MV-4-11 (cell line): Measurements from ENCODE around the gene STRN4.
"Not testable (repeated sequence)": the region's sequence is repeated elsewhere in the genome, so short reads cannot be mapped to it uniquely, and the experiment has no call there.

ENCODE experiments used
- DNase-seq: peaks from one replicate; lab custom pipeline; 2025; lab: John Stamatoyannopoulos, UW

STRN4 gene

DNA sequence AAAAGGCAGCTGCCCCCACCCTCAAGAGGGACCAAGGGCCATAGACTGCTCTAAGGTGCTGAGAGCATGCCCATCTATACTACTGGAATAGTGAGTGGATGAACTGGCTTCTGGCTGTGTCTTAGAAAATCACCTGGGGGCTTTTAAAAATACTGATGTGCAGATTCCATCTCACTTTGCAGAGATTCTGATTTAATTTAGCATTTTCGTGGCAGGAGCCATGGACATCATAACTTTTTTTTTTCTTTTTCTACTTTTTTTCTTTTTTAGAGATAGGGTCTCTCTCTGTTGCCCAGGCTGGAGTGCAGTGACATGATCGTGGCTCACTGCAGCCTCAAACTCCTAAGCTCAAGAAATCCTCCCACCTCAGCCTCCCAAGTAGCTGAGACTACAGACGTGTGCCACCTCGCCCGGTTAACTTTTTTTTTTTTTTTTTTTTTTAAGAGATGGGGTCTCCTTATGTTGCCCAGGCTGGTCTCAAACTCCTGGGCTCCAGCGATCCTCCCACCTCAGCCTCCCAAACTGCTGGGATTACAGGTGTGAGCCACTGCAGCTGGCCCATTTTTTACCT, 33.4 kb downstream of the STRN4 start:
- DNase-seq: not testable (repeated sequence)

DNA sequence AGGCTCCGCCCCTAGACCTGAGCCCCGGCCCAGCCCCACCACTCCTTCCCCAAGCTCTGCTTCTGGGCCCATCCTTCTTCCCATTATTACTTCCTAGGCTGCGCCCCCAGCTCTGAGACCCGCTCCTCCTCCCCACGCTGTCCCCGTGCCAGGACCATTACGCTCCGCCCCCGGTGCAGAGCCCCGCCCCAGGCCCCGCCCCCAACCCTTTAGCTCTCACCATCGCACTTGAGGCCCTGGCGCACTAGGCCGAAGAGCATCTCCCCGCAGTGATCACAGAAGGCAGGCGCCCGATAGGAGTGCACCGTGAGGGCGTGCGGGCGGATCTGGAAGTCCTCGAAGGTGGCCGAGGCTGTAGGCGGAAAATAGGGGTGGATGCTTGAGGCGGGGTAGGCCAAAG, 35.6 kb downstream of the STRN4 start:
- DNase-seq: no peak

DNA sequence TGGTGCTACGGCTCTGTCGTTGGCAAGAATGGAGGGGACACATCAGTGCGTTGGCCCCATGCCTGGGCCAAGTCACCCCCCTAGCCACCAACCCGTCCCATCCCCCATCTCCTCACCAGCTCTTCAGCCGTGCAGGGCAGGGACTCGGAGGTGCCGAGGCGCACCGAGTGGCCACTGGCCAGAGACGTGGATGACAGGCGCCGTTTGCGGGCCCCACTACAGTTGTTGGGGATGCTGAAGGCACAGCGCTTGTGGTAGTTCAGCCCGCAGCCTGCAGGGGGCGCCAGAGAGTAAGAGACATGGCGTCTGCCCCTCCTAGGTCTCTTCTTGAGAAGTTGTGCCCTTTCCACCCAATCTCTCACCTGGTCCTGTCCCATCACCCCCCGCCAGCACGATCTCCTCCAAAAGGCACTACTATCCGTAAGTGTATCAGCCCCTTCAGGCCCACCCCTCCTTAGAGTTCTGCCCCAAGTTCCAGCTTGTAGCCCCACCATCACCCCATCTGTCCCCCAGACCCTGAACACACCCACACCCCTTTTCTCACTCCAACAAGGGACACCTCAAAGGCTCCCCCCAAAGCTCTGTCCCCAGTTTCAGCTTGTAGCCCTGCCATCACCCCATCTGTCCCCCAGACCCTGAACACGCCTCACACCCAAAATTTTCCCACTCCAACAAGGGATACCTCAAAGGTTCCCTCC, 41.7 kb downstream of the STRN4 start:
- DNase-seq: peak; percentile 67

DNA sequence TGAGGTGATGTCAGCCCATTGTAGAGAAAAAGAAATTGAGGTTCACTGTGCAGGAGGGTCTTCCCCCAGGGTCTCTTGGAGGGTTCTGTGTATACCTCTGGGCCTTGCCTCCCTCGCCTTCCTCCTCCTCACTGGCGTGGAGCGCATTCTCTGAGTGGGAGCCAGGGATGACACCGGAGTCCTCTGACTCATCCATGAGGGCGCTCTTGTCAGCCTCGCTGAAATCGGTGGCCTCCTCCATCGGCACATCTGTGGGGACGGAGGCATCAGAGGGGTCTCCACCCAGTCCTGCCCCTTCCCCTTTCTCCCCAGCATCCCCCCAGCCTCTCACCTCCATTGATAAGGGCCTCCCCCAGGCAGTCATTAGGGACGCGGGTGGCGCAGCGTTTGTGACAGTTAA, 45.5 kb downstream of the STRN4 start:
- DNase-seq: no peak

DNA sequence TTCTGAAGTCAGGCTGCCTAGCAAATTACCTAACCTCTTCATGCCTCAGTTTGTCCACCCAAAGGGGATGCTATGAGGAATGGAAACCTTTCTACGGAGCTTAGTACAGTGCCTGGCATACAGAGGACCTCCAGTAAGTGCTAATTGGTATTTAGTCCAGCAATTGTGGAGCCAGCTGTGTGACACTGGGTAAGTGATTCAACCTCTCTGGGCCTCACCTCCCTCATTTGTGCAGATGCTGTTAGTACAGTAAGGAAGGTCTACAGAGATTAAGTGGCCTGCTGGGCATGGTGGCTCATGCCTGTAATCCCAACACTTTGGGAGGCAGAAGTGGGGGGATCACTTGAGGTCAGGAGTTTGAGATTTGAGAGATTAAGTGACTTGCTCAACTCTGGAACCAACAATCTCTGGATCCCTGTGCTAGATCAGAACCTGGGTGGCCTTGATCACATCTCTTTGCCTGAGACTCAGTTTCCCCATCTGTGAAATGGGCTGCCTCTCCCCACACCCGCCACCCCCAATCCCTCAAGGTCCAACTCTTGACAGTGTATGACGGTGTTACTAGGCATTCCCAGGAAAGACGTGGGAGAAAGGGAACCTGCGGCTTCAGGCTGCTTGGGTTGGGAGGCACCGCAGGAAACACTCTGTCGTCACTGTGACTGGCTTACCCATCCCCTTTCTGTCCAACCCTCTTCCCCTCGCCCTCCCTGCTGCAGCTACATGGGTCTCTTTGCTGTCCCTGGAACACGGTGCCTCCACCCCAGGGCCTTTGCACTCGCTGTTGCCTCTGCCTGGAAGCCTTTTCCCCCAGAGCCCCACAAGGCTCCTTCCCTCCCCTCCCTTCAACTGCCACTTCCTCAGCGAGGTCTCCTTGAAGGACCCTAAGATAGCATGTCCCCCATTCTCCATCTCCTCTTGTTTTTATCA, 47.6 kb downstream of the STRN4 start:
- no peak for DNase-seq

DNA sequence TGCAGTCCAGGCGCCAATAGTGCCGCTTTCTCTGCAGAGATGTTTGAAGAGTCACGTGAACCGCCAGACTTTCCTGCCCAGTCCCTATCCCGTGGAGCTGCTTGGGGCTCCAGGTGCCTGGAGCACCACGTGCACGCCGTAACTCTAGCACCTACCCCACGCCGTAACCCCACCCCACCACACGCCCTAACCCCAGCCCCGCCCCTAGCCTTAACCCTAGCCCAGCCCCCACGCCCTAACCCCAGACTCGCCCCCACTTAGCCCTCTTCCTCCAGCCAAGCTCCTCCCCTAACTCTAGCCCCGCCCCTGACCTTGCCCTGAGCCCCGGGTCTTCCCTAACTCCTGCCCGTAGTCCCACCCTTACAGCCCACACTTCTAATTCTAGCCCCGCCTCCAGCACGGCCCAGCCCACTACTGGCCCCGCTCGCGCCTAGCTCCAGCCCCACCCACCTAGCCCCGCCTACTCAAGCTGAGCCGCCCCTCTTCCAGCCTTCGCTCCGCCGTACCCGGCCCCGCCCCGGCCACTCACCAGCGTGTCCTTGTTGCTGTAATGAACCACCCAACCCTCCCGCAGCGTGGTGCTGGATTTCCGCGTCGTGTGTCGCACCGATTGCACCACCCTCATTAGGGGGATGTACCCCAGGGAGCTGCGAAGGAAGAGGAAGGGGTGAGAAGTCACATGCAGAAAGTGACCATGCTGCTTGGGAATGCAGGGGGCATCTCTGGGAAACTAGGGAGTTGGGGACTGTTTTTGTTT, 48.9 kb downstream of the STRN4 start:
- DNase-seq: peak; percentile 98

DNA sequence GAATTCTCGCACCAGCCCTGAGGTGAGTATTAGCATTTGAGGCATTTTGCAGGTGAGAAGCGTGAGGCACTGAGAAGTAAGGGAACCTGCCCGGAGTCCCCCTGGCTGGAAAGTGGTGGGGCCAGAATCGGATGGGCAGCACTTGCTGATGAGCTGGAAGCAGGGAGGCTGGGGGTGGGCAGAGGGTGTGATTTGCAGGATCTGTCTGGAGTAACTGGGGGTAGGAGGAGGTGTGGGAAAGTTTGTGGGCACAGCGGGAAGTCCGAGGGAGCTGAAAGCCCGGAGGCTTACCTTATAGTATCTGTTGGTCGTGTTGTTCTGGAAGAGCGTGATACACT, 49.4 kb downstream of the STRN4 start:
- DNase-seq: no peak

DNA sequence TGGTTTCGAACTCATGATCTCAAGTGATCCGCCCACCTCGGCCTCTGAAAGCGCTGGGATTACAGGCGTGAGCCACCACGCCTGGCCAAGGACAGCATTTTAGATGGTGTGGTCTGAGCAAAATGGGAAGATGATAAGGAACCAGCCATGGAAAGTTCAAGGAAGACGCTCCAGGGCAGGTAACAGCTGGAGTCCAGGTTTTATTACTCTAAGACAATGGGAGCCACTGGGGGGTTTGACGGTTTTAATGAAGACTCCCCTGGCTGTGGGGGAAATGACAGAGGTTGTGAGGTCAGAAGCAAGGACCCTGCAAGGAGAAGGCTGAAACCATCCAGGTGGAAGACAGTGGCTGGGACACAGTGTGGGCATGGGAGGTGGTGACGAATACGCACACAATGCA, 50.2 kb downstream of the STRN4 start:
- no peak for DNase-seq

DNA sequence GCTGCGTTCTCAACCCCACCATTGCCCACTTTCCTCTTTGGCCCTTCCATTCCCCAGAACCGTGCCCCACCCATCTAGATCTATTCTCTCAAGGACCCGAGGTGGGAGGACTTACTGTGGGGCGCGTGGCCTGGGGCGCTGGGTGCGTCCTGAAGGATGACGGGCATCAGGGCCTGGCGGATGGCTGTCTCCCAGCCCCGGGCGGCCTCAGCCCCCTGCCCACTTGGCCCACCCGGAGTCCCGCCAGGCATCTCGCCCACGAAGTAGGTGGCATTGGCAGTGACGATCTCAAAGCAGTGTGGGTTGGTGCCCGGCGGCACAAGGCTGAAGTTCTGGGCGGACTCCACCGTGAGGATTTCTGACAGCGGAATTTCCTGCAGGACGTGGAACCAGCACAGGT, 52.5 kb downstream of the STRN4 start:
- no peak for DNase-seq

DNA sequence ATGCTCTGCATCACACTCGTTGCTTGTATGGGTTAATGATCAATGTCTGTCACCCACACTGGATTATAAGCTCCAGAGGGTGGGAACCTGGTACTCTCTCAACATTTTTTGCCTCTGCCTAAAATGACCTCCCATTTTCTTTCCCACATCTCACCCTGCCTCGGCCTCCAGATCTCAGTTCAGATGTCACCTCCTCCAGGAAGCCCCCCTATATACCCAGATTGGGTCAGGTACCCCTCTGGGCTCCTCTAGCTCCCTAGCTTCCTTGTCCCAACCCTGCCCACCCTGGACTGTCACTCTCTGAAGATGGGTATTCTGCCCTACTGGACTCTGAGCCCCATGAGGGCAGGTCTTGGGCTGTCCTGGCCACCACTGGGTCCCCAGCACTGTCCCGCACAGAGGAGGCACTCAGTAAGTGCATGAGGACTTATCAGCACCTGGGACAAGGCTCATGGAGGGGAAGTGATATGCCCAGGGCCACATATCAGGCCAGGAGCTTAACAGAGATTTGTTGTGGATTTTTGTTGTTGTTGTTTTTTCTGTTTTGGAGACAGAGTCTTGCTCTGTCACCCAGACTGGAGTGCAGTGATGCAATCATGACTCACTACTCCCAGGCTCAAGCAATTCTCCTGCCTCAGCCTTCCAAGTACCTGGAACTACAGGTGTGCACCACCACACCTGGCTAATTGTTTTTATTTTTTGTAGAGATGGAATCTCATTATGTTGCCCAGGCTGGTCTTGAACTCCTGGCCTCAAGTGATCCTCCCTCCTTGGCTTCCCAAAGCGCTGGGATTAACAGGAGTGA, 53.1 kb downstream of the STRN4 start:
- no peak for DNase-seq

DNA sequence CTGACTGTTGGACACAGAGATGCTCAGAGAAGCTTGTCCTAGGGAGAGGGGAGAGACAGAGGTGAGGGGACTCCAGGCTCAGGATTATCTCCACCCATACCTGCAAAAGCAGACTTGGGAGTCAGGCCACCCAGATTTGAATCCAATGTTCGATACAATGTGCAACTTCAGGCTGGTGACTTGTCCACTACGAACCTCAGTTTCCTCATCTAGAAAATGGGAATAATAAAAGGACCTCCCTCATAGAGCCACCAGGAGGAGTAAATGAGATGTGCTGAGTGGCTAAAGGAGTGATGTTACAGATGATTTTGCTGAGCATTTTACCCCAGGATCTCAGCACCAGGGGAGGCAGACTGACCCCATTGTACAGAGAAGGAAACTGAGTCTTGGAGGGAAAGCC, 54.3 kb downstream of the STRN4 start:
- DNase-seq: no peak

DNA sequence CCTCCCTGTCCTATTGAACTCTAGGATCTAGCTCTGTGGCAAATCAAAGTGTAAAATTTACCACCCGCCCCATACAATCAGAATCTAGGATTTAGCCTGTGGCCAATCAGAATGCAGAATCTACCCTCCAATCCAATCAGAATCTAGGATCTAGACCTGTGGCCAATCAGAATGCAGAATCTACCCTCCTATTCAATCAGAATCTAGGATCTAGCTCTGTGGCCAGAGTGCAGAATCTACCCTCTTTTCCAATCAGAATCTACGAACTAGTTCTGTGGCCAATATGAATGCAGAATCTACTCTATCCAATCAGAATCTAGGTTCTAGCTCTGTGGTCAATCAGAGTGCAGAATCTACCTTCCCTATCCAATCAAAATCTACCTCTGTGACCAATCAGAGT, 55.1 kb downstream of the STRN4 start:
- no peak for DNase-seq

DNA sequence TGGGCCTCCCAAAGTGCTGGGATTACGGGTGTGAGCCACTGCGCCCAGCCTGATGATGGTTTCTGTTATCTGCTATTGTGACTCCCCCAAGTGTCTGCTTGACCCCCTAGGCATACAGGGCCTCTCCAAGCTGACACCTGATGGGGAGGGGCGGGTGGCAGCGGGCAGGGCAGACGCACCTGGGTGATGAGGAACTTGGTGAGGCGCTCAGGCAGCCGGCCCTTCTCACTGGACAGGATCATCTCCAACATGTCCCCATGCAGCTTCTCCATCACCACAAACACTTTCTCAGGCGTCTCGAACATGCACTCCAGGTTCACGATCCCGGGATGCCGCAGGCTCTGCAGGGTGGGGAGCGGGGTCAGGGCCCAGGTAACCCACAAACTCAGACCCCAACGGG, 56.9 kb downstream of the STRN4 start:
- no peak for DNase-seq

DNA sequence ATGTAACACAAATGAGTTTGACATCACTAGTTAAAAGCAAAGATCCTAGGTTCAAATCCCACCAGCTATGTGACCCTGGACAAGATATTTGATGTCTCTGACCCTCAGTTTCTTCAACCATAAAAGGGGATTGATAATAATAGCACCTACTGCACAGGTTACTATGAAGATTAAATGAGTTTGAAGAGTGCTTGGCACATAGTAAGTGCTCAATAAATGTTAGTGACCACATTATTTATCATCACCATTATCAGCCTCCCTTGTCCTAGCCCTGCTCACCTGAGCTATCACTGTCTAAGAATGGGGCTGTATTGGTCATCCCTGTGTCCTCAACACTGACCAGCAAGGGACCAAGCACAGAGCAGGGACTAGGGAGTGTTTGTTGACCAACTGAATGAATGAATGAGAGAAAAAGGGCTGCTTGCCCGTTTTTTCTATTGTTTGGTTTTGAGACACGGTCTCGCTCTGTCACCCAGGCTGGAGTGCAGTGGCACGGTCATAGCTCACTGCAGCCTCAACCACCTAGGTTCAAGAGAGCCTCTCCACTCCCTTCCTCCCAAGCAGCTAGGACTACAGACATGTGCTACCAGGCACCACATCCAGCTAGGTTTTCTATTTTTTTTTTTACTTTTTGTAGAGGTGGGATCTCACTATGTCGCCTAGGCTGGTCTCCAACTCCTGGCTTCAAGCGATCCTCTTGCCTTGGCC, 58.7 kb downstream of the STRN4 start:
- no peak for DNase-seq

DNA sequence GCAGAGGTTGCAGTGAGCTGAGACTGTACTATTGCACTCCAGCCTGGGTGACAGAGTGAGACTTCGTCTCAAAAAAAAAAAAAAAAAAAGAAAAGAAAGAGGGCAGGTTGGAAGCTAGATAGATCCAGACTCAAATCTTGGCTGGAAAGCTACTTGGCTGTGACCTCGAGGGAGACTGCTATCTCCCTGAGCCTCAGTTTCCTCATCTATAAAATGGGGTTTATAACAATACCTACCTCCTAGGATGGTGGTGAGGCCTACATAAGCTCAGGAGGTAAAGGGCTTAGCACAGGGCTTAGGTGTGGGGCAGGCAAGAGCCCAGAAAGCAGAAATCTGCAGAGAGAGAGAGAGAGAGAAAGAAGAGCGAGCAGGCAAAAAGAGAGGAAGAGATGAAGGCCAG, 61.1 kb downstream of the STRN4 start:
- no peak for DNase-seq

DNA sequence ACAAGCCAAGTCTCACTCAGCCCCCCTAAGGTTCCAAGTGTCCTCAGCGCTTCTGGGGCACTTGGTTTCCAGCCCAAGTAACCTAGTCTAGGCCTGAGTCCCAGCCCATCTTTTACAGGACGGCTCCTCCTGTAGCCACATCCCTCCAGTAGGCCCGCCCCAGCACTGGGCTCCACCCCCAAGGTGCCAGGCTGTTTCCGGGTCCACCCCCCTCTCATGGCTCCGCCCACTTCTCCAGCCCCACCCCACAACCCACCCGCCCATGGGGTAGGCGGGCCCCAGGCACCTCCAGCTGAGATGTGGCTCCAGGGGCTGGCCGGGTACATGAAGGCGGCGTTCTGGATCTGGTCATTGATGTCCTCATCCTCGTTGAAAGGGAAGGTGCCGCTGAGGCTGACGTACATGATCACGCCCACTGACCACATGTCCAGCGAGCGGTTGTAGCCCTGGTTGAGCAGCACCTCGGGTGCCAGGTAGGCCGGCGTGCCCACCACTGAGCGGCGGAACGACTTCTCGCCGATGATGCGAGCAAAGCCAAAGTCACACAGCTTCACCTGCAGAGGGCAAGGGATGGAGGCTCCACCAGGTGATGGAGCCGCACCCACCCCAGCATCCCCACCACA, 68.0 kb downstream of the STRN4 start:
- DNase-seq: no peak

DNA sequence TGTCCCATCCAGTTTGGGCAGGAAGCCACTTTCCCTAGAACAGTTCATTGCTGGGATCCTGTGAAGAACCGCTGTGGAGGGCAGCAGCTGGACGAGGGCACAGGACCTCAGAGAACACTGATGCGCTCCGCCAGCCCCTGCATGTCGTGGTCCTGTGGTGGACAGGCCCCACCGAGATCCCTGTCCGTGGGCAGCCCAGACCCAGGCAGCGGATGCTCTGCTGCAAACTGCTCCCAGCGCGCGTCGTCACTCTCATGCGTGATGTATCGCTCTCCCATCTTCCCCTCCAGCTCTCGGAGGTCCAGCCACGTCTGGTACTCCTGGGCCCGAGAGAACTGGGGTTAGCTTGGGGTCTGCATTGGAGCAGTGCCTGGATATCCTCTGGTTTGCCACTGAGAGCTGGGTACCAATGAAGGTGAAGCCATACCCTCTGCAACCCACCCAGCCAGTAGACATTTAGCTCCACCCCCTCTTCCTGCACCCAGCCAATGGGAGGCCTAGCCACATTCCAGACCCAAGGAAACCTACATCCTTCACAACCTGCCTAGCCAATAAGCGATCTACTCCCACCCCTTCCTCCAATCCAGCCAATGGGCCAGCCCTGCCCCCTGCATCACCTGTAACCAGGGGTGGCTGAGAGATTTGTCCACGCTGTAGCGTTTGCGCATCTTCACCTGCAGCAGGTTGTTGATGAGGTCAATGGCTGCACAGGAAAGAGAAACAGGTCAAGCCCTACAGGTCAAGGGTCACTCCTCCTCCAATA, 71.7 kb downstream of the STRN4 start:
- DNase-seq: no peak

DNA sequence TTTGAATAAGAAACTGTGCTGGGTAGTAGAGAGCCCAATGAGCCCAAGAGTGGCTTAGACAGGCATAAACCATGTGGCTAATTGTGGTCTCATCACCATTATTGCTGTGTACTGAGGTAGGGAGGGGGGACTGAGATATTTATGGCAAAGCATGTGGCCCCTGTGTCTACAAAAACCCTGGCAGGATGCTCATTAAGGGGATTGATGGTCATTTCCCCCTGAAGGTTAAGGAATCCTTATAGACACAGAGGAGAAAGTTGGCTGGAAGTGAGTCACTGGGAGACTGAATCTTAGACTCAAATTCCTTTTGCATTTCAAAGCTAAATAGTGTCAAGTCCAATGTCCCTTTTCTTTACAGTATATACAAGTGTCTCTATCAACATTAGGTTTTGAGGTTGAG, 75.4 kb downstream of the STRN4 start:
- no peak for DNase-seq
